Panc1 (cell line): ENCODE results near the gene BARX1. TPM values are rescaled to one million over a fixed set of nuclear protein-coding genes. Genes with fewer than 3 reads are reported as not detected.

Experiments
- ATAC-seq: fragments of 200-7000 bp; cut with Tn5 transposase; 2 replicates; pipeline ENCODE4 v1.9.1; 2020; ENCODE audit warnings: mild to moderate bottlenecking, moderate library complexity
- BruUV-seq: library from RNA; stranded (reverse); fragments of 400-500 nt; replicated peaks from 2 replicates; lab custom pipeline; 2021; lab: Mats Ljungman, UMichigan
- CTCF ChIA-PET: fragments of 300-600 bp; sonication (Branson Sonifier 250); formaldehyde crosslinking; loops from one replicate; lab custom pipeline; 2022; ENCODE audit warnings: antibody characterized with exemption; lab: Charles Lee
- POLR2A ChIA-PET: fragments of 300-600 bp; sonication (Branson Sonifier 250); formaldehyde crosslinking; loops from one replicate; lab custom pipeline; 2022; ENCODE audit warnings: antibody characterized with exemption; lab: Charles Lee
- DNase-seq: peaks from one replicate; pipeline ENCODE4 v3.0.0-alpha.2; 2010; ENCODE audit warnings: low read depth, low spot score
- H3K27ac ChIP-seq: 2 replicates; pipeline ENCODE4 v1.5.1; 2011; ENCODE audit warnings: mild to moderate bottlenecking, low read length, inconsistent platforms
- H3K27me3 ChIP-seq: fragments of 200-500 bp; sonication (Bioruptor generic); 2 replicates; pipeline ENCODE4 v1.6.0; 2014; ENCODE audit warnings: low read length, inconsistent platforms; ENCODE audit not compliant: control insufficient read depth, insufficient read depth
- H3K36me3 ChIP-seq: fragments of 200-500 bp; sonication (Bioruptor generic); 2 replicates; pipeline ENCODE4 v1.5.1; 2014; ENCODE audit warnings: inconsistent platforms, mild to moderate bottlenecking, low read length, moderate library complexity; ENCODE audit not compliant: control insufficient read depth, insufficient read depth
- H3K4me1 ChIP-seq: 2 replicates; pipeline ENCODE4 v1.5.1; 2011; ENCODE audit warnings: inconsistent platforms, mild to moderate bottlenecking, low read length, moderate library complexity; ENCODE audit not compliant: control insufficient read depth, insufficient read depth
- H3K4me3 ChIP-seq, 2 experiments: 2 replicates each; pipeline ENCODE4 v1.5.1; 2011 to 2012; ENCODE audit warnings: low read depth in 2 of 2, low read length in 2 of 2, mild to moderate bottlenecking in 2 of 2, inconsistent platforms in 1 of 2, moderate library complexity in 1 of 2
- H3K9me3 ChIP-seq: fragments of 200-500 bp; sonication (Bioruptor generic); 2 replicates; pipeline ENCODE4 v1.5.1; 2014; ENCODE audit warnings: low read depth, mild to moderate bottlenecking, inconsistent platforms, low read length, moderate library complexity; ENCODE audit not compliant: control insufficient read depth, insufficient read depth
- CTCF ChIP-seq: fragments of 450-650 bp; IDR thresholded peaks from 2 replicates; pipeline ENCODE4 v1.5.1; 2017; ENCODE audit warnings: mild to moderate bottlenecking
- POLR2AphosphoS5 ChIP-seq: IDR thresholded peaks from 2 replicates; pipeline ENCODE4 v1.6.1; 2012; ENCODE audit warnings: mild to moderate bottlenecking, low read depth, low read length, moderate library complexity
- REST ChIP-seq, 2 experiments: IDR thresholded peaks; 2 replicates each; pipeline ENCODE4 v1.6.1; 2011 to 2012; ENCODE audit warnings: low read depth in 2 of 2, control low read depth in 1 of 2, low read length in 1 of 2, mild to moderate bottlenecking in 1 of 2, moderate library complexity in 1 of 2; ENCODE audit not compliant: insufficient read depth in 1 of 2
- SIN3A ChIP-seq: IDR thresholded peaks from 2 replicates; pipeline ENCODE4 v1.6.1; 2012; ENCODE audit warnings: low read depth, mild to moderate bottlenecking, low read length, moderate library complexity, borderline replicate concordance; ENCODE audit not compliant: insufficient read depth
- TCF7L2 ChIP-seq: IDR thresholded peaks from 2 replicates; pipeline ENCODE4 v1.6.1; 2011; ENCODE audit warnings: mild to moderate bottlenecking, low read depth, low read length, inconsistent platforms
- in situ Hi-C: cut with HindIII; loops from 2 replicates; pipeline ENCODE4 v1.10.0; 2016; ENCODE audit warnings: low sequenced_read_pairs, low pct_unique_long_range_greater_than_20kb
- intact Hi-C: fragments of 100-400 bp; cut with micrococcal nuclease; formaldehyde crosslinking; loops from one replicate; pipeline ENCODE4 v1.10.0; 2022; ENCODE audit not compliant: unreplicated experiment
- total RNA-seq: library from RNA; stranded (reverse); gene quantifications from one replicate; pipeline ENCODE4 v1.2.1, GENCODE V29; 2021; ENCODE audit not compliant: unreplicated experiment

Gene BARX1
- total RNA-seq, 1 experiment from 2014 or later, result 81.2 TPM

GRCh38 chr9:93960221-93960970 is 5.2 kb upstream of the BARX1 start:
- intact Hi-C loops (loop anchor here (5.0 kb wide), 1 partner anchor 133 kb away; no protein-coding TSS in a partner anchor), in situ Hi-C loops (no loop called here)
- no peaks in the 10 kb centered on the region for H3K36me3 ChIP-seq
- no peak for DNase-seq
- TF ChIP-seq REST (IDR thresholded peaks at IDR 0.05; ENCODE audit: insufficient read depth in 1 of 2, low read depth in 2 of 2, low read length in 1 of 2) (no peak), POLR2AphosphoS5 (no peak), SIN3A (no peak), TCF7L2 (no peak), CTCF (no peak)
- H3K27ac ChIP-seq, result no peak overlapping the region
- no peaks in the 10 kb centered on the region; the same call in none of the 2 replicates for H3K4me1 ChIP-seq
- no peaks in the 10 kb centered on the region for H3K27me3 ChIP-seq
- no TSS peak for BruUV-seq
- no peaks in the 10 kb centered on the region for H3K9me3 ChIP-seq
- ATAC-seq, result no peak
- ChIA-PET POLR2A (interaction anchor here (0.7 kb wide), 1 partner anchor 572 kb away, joined by 9 read pairs; no protein-coding TSS in a partner anchor), CTCF (no interaction called here)
- H3K4me3 ChIP-seq, result no peak overlapping the region

- DNase-seq (no peak), ATAC-seq (no peak)
- Histone ChIP-seq H3K27me3 (no peaks in the 10 kb centered on the region), H3K27ac (no peak overlapping the region), H3K4me1 (no peaks in the 10 kb centered on the region; the same call in none of the 2 replicates), H3K9me3 (no peaks in the 10 kb centered on the region), H3K4me3 (no peak overlapping the region), H3K36me3 (no peaks in the 10 kb centered on the region)
- ChIA-PET POLR2A (no interaction called here), CTCF (no interaction called here)
- in situ Hi-C loops, result no loop called here
- no peak for TF ChIP-seq CTCF
- TF ChIP-seq TCF7L2, result no peak
- TF ChIP-seq POLR2AphosphoS5, result no peak
- no peak for TF ChIP-seq SIN3A
- no peak for TF ChIP-seq REST (IDR thresholded peaks at IDR 0.05; ENCODE audit: insufficient read depth in 1 of 2, low read depth in 2 of 2, low read length in 1 of 2)
- BruUV-seq, result no TSS peak
- intact Hi-C loops, result loop anchor here (5.0 kb wide), 1 partner anchor 132 kb away; no protein-coding TSS in a partner anchor
Measured at GRCh38 chr9:93959739-93960154, 4.6 kb upstream of the BARX1 start.
